ENCODE data around the gene RRM2. TPM values are rescaled to one million over a fixed set of nuclear protein-coding genes. Genes with fewer than 3 reads are reported as not detected.
A peak's percentile ranks its signal among the peaks of the same experiment; 100 is the strongest.

Gene RRM2
- total and polyA plus RNA-seq, 4 donors = 16.6 to 42.4 (median 29.6) TPM

DNA sequence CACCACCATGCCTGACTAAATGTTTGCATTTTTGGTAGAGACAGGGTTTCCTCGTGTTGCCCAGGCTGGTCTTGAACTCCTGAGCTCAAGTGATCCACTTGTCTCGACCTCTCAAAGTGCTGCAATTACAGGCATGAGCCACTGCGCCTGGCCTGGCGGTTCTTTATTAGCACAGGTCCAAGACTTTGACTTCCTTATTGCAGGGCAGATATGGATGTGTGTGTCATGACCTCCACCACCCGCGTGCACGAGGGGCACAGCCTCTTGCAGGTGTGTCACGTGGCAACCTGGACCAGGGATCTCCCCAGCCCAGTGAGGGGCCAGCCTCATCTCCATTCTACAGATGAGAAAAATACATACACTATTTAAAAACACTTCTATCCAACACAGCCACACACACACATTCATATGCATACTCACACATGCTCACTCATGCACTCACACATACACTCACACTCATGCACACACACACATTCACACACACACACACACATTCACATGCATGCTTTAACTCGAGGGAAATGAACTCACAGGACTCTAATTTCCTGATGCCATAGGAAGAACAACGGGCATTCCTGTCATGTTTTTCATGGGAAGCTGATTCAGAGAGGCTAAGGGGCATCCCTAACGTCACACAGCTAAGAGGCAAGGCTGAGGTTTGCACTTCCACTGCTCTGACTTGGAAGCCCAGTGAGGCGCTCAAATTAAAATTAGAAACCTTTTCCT is 38.8 kb downstream of the RRM2 start:
- Histone ChIP-seq H3K4me1 (ENCODE audit: control insufficient read depth, insufficient read depth, low read length) (peaks cover 67% of the 10 kb centered on the region), H3K4me3 (ENCODE audit: low read depth, low read length) (no peak overlapping the region), H3K27me3 (ENCODE audit: control insufficient read depth, insufficient read depth, low read length) (peaks cover 2% of the 10 kb centered on the region), H3K27ac (ENCODE audit: low read depth, low read length) (no peak overlapping the region), H3K9me3 (ENCODE audit: control insufficient read depth, insufficient read depth, low read length) (no peaks in the 10 kb centered on the region), H3K36me3 (ENCODE audit: control insufficient read depth, insufficient read depth, low read length) (peaks cover 3% of the 10 kb centered on the region)
- DNase-seq (ENCODE audit: low read depth in 4 of 6, low spot score in 6 of 6) = no peak
- 86% methylated on average over 10 of the region's 12 CpGs for WGBS (ENCODE audit: insufficient coverage)

DNA sequence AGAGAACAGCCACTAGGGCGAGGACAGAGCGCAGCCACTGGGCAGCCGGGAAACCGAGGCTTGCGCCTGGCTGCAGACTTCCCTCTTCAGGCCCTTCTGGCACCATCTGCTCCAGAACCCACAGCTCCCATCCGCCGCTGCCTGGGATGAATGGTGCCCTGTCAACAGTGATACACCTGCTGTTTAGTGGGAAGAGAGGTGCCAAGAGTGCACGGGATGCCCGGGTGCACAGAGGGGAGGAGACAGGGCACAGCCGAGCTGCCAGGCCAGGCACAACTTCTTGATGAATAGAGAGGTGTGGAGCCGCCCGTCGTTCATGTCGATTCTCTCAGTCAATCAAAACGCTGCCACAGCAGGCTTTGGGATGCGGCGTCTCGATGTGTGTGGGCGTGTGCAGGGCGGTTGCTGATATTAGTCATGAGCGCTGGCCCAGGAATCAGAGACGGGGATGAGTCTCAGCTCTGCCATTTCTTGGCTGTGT is 39.5 kb downstream of the RRM2 start:
- Histone ChIP-seq H3K27me3 (ENCODE audit: control insufficient read depth, insufficient read depth, low read length) (peaks cover 2% of the 10 kb centered on the region), H3K27ac (ENCODE audit: low read depth, low read length) (no peak overlapping the region), H3K4me3 (ENCODE audit: low read depth, low read length) (no peak overlapping the region), H3K9me3 (ENCODE audit: control insufficient read depth, insufficient read depth, low read length) (no peaks in the 10 kb centered on the region), H3K4me1 (ENCODE audit: control insufficient read depth, insufficient read depth, low read length) (peaks cover 71% of the 10 kb centered on the region), H3K36me3 (ENCODE audit: control insufficient read depth, insufficient read depth, low read length) (peaks cover 3% of the 10 kb centered on the region)
- WGBS (ENCODE audit: insufficient coverage) = 35% methylated on average over 19 of the region's 22 CpGs
- DNase-seq (ENCODE audit: low read depth in 4 of 6, low spot score in 6 of 6) = peak in 2 of 6 donors; percentile 47 to 55

DNA sequence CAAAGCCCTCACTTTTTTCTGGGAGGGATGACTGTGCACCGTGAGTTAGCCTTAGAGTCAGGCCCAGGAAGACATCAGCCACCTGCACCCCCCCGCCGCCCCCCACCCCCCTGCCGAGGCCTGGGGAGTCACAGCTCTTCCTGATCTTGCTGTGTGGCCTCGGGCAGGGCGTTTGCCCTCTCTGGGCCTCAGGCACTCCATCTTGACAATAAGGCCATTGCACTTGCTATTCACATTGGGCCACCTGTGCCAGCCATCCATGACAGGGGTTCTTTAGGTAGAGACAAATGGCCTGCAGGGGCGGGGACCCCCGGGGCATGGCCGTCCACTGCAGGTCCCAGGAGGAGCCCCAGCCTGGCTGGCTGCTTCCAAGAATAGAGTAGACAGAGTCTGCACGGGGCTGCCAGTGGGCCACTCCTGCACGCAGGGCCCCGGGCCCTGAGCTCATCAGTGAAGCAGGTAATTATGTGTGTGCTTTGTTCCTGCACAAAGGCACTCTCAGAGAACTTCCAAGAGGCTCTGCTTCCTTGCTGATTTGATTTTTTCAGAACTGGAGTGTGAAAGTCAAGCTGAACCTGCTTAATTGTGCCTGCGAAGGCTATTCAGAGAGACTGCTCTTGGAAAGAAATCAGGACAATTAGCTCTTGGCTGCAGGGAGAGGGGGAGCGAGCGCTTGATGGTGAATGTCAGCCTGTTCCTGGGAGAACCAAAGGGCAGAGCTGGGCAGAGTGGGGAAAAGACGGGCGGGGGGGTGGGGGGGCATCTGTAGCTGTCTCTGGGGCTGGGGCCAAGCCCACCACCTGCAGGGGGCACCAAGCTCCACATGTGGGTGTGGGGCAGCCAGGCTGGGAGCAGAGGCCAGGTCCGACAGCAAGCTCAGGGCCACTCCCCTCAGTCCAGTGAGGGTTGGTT is 40.3 kb downstream of the RRM2 start:
- H3K9me3 ChIP-seq (ENCODE audit: control insufficient read depth, insufficient read depth, low read length) = no peaks in the 10 kb centered on the region
- H3K36me3 ChIP-seq (ENCODE audit: control insufficient read depth, insufficient read depth, low read length) = peaks cover 3% of the 10 kb centered on the region
- peak overlapping the region; percentile 57 for H3K27ac ChIP-seq (ENCODE audit: low read depth, low read length)
- WGBS (ENCODE audit: insufficient coverage) = 29% methylated on average over 13 of the region's 18 CpGs
- DNase-seq (ENCODE audit: low read depth in 4 of 6, low spot score in 6 of 6) = peak in 5 of 6 donors; percentile 44 to 91 (median 57)
- peaks cover 75% of the 10 kb centered on the region for H3K4me1 ChIP-seq (ENCODE audit: control insufficient read depth, insufficient read depth, low read length)
- no peak overlapping the region for H3K4me3 ChIP-seq (ENCODE audit: low read depth, low read length)
- peaks cover 2% of the 10 kb centered on the region for H3K27me3 ChIP-seq (ENCODE audit: control insufficient read depth, insufficient read depth, low read length)

DNA sequence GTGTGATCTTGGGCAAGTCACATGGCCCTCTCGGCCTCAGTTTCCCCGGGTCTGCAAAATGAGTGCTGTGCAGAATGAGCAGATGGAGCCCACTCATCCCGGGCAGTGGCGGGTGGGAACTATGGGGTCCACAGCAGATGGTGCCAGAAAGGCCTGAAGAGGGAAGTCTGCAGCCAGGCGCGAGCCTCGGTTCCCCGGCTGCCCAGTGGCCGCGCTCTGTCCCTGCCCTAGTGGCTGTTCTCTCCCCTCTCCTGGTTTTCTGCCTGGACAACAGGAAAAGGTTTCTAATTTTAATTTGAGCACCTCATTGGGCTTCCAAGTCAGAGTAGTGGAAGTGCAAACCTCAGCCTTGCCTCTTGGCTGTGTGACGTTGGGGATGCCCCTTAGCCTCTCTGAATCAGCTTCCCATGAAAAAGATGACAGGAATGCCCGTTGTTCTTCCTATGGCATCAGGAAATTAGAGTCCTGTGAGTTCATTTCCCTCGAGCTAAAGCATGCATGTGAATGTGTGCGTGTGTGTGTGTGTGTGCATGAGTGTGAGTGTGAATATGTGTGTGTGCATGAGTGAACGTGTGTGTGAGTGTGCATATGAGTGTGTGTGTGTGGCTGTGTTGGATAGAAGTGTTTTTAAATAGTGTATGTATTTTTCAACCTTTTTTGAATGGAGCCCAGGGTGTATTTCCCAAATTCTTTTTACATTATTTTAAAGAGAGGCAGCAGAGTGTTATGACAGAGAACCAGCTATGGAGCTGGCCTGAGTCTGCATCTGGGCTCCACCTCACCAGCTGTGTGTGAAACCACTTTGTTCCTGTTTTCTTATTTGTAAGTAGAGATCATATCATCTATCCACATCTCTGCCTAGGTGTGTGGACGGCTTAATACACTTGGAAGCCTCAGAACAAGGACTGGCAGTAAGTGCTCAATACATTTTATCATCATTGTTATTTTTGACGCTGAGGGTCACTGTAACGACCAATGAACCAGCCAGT is 41.3 kb downstream of the RRM2 start:
- DNase-seq (ENCODE audit: low read depth in 4 of 6, low spot score in 6 of 6) = no peak
- peaks cover 71% of the 10 kb centered on the region for H3K4me1 ChIP-seq (ENCODE audit: control insufficient read depth, insufficient read depth, low read length)
- H3K36me3 ChIP-seq (ENCODE audit: control insufficient read depth, insufficient read depth, low read length) = peaks cover 3% of the 10 kb centered on the region
- H3K9me3 ChIP-seq (ENCODE audit: control insufficient read depth, insufficient read depth, low read length) = no peaks in the 10 kb centered on the region
- H3K4me3 ChIP-seq (ENCODE audit: low read depth, low read length) = no peak overlapping the region
- peak overlapping the region; percentile 25 for H3K27ac ChIP-seq (ENCODE audit: low read depth, low read length)
- H3K27me3 ChIP-seq (ENCODE audit: control insufficient read depth, insufficient read depth, low read length) = peaks cover 2% of the 10 kb centered on the region
- WGBS (ENCODE audit: insufficient coverage) = 74% methylated on average over 13 of the region's 18 CpGs

DNA sequence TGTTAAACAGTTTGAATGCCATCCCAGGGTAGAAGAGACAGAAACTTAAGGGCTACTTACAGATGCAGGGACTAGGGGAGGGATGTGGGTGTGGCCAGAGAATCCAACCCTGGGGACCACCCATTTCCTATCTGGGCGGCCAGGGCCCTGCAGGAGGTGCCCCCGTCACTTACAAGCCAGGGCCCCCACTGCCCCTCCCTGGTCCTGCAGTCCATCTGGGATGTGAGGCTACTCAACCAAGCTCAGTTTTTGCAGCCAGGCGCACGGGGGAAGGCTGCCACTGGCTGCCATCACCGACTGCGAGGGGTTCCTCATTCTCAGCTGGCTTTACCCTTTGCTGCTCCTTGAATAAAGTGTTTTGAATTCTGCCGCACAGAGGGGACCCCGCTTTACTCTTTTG is 42.1 kb downstream of the RRM2 start:
- no peaks in the 10 kb centered on the region for H3K9me3 ChIP-seq (ENCODE audit: control insufficient read depth, insufficient read depth, low read length)
- 86% methylated on average over 7 of the region's 8 CpGs for WGBS (ENCODE audit: insufficient coverage)
- no peak for DNase-seq (ENCODE audit: low read depth in 4 of 6, low spot score in 6 of 6)
- peaks cover 67% of the 10 kb centered on the region for H3K4me1 ChIP-seq (ENCODE audit: control insufficient read depth, insufficient read depth, low read length)
- H3K4me3 ChIP-seq (ENCODE audit: low read depth, low read length) = no peak overlapping the region
- H3K27me3 ChIP-seq (ENCODE audit: control insufficient read depth, insufficient read depth, low read length) = peaks cover 2% of the 10 kb centered on the region
- H3K27ac ChIP-seq (ENCODE audit: low read depth, low read length) = no peak overlapping the region
- peaks cover 3% of the 10 kb centered on the region for H3K36me3 ChIP-seq (ENCODE audit: control insufficient read depth, insufficient read depth, low read length)

DNA sequence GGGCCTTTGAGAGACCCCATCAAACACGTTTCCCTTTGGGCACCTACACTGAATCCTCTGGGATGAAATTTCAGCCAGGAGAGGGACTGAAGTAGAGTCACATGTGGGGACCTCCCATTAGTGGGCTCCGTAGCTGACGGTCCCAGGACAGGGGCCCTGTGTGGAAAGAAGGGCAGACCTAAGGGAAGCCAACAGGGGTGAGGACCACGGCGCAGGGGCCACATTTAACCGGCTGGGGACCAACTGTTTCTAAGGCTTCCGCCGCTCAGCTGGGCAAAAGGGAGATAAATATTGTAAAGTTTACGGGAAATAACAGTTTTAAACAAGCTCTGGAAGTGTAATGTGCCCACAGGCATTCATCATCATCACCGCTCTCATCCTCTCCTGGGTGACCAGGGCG is 42.7 kb downstream of the RRM2 start:
- no peak for DNase-seq (ENCODE audit: low read depth in 4 of 6, low spot score in 6 of 6)
- peaks cover 67% of the 10 kb centered on the region for H3K4me1 ChIP-seq (ENCODE audit: control insufficient read depth, insufficient read depth, low read length)
- 99% methylated on average over 8 of the region's 11 CpGs for WGBS (ENCODE audit: insufficient coverage)
- H3K36me3 ChIP-seq (ENCODE audit: control insufficient read depth, insufficient read depth, low read length) = peaks cover 3% of the 10 kb centered on the region
- H3K4me3 ChIP-seq (ENCODE audit: low read depth, low read length) = no peak overlapping the region
- no peak overlapping the region for H3K27ac ChIP-seq (ENCODE audit: low read depth, low read length)
- H3K9me3 ChIP-seq (ENCODE audit: control insufficient read depth, insufficient read depth, low read length) = no peaks in the 10 kb centered on the region
- H3K27me3 ChIP-seq (ENCODE audit: control insufficient read depth, insufficient read depth, low read length) = peaks cover 2% of the 10 kb centered on the region

DNA sequence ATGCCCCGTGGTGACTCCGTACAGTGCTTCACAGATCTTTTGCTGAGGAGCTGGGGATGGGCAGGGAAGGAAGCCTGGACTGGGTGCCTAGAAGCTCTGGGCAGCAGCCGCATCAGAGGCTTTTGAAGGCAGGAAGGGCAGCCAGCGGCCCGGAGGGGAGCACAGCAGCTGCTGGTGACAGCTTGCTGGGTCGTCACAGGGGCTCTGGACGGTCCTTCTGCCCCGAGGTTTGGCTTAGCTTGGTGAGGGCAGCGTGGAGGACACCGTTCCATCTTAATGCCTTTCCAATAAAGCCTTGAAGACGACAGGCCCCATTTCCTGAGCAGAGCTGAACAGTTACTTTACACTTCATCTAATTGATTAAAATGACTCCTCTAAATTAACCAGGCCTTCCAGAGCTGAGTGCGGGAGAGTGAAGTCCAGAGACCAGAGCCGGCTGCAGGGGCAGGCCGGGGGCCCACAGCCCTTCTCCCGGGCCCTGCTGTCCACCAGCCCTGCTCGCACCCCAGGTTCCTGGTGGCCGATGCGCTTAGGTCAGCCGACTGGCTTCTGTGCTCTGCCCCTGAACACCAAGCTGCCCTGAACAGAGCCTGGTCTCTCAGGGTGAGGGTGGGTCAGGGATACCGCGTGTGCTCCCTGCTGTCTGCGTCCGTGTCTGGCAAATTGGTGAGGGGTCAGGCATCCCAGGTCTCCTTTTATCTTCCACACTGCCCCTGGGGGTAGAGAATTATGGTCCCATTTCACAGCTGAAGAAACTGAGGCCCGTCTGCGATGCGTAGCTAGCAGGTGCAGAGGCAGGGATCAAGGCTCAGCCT is 43.5 kb downstream of the RRM2 start:
- Histone ChIP-seq H3K36me3 (ENCODE audit: control insufficient read depth, insufficient read depth, low read length) (peaks cover 3% of the 10 kb centered on the region), H3K27me3 (ENCODE audit: control insufficient read depth, insufficient read depth, low read length) (peaks cover 2% of the 10 kb centered on the region), H3K4me3 (ENCODE audit: low read depth, low read length) (no peak overlapping the region), H3K27ac (ENCODE audit: low read depth, low read length) (no peak overlapping the region), H3K4me1 (ENCODE audit: control insufficient read depth, insufficient read depth, low read length) (peaks cover 67% of the 10 kb centered on the region), H3K9me3 (ENCODE audit: control insufficient read depth, insufficient read depth, low read length) (no peaks in the 10 kb centered on the region)
- 82% methylated on average over 24 of the region's 26 CpGs for WGBS (ENCODE audit: insufficient coverage)
- peak in 1 of 6 donors; percentile 38 for DNase-seq (ENCODE audit: low read depth in 4 of 6, low spot score in 6 of 6)

DNA sequence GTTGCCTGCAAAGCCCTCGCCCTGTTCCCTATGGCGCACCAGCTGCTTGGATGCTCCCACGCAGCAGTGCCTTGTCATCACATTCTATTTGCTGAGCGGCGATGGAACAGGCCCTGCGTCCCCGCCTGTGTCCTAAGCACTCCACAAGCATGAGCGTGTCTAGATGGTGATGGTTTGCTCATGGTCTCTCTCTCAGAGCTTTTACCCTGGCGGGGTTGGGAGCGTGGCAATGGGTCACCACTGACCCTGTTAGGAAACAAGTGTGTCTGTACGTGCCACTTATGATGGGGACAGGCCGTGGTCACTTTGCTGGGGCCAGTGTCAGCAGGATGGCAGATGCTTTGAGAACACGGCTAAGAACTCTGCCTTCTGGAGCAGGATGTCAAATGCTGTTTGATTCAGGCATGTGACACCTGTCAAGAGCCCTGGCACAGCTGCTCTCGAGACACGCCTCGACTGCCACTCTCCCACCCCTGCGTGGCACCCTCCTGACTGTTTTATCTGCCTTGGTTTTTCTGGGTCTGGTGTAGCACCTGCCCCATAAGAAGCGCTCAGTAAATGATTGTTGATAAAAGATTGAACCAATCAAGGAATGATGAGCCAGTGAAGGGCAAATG is 44.2 kb downstream of the RRM2 start:
- Histone ChIP-seq H3K4me3 (ENCODE audit: low read depth, low read length) (no peak overlapping the region), H3K9me3 (ENCODE audit: control insufficient read depth, insufficient read depth, low read length) (no peaks in the 10 kb centered on the region), H3K27me3 (ENCODE audit: control insufficient read depth, insufficient read depth, low read length) (peaks cover under 1% of the 10 kb centered on the region), H3K27ac (ENCODE audit: low read depth, low read length) (no peak overlapping the region), H3K4me1 (ENCODE audit: control insufficient read depth, insufficient read depth, low read length) (peaks cover 69% of the 10 kb centered on the region), H3K36me3 (ENCODE audit: control insufficient read depth, insufficient read depth, low read length) (peaks cover 3% of the 10 kb centered on the region)
- WGBS (ENCODE audit: insufficient coverage) = 86% methylated on average over 15 of the region's 18 CpGs
- no peak for DNase-seq (ENCODE audit: low read depth in 4 of 6, low spot score in 6 of 6)

All from spinal cord (tissue), 10 donors.